ENCODE measurements around the gene SLC4A7.

The SLC4A7 gene

DNA sequence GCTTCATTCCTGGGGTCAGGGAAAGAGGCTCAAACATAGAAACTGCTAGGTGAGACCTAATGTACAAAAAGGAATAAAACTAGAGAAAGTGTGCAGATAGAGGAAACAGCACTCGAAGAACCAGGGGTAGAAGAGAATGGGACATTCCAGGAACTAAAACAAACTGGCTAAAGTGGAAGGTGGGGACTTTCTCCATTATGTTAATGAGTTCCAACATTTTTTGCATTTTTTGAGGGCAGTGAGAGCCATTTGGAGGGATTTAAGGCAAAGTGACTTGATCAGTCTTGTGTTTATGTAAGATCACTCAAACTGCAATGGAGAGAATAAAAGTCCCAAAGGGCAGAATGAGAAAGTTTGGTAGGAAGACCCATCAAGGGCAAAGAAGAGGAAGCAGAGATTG, 20.6 kb upstream of the SLC4A7 start:
- no peaks in the 10 kb centered on the region for H4K20me1 ChIP-seq (ENCODE audit: control insufficient read depth, insufficient read depth, low read depth, low read length)
- H3K4me3 ChIP-seq (ENCODE audit: low read length): no peak overlapping the region
- H3K79me2 ChIP-seq (ENCODE audit: control insufficient read depth, low read length): no peaks in the 10 kb centered on the region
- no peaks in the 10 kb centered on the region for H3K36me3 ChIP-seq (ENCODE audit: control insufficient read depth, low read length)
- H3K9me3 ChIP-seq (ENCODE audit: control insufficient read depth, insufficient read depth, low read length): no peaks in the 10 kb centered on the region
- no peaks in the 10 kb centered on the region for H3K9me2 ChIP-seq (replicated peaks; ENCODE audit: control insufficient read depth, low read length)
- no peaks in the 10 kb centered on the region for H3K27me3 ChIP-seq (ENCODE audit: control insufficient read depth, low read length)
- TF ChIP-seq, protein P1, sequence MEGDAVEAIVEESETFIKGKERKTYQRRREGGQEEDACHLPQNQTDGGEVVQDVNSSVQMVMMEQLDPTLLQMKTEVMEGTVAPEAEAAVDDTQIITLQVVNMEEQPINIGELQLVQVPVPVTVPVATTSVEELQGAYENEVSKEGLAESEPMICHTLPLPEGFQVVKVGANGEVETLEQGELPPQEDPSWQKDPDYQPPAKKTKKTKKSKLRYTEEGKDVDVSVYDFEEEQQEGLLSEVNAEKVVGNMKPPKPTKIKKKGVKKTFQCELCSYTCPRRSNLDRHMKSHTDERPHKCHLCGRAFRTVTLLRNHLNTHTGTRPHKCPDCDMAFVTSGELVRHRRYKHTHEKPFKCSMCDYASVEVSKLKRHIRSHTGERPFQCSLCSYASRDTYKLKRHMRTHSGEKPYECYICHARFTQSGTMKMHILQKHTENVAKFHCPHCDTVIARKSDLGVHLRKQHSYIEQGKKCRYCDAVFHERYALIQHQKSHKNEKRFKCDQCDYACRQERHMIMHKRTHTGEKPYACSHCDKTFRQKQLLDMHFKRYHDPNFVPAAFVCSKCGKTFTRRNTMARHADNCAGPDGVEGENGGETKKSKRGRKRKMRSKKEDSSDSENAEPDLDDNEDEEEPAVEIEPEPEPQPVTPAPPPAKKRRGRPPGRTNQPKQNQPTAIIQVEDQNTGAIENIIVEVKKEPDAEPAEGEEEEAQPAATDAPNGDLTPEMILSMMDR (IDR thresholded peaks at IDR 0.05; ENCODE audit: low read depth, low read length, poor library complexity, severe bottlenecking): no peak
- no peak for TF ChIP-seq EZH2phosphoT487 (IDR thresholded peaks at IDR 0.05; ENCODE audit: borderline replicate concordance, low read length)
- H3F3A ChIP-seq (ENCODE audit: control insufficient read depth, insufficient read depth): no peaks in the 10 kb centered on the region
- H3K27ac ChIP-seq (ENCODE audit: low read depth, low read length): no peak overlapping the region
- no peaks in the 10 kb centered on the region for H3K4me1 ChIP-seq (ENCODE audit: control insufficient read depth, low read length)
- H3K4me2 ChIP-seq (ENCODE audit: low read length): no peak overlapping the region

- Histone ChIP-seq H3K9me2 (replicated peaks; ENCODE audit: control insufficient read depth, low read length) (no peaks in the 10 kb centered on the region), H4K20me1 (ENCODE audit: control insufficient read depth, insufficient read depth, low read depth, low read length) (no peaks in the 10 kb centered on the region), H3K4me1 (ENCODE audit: control insufficient read depth, low read length) (no peaks in the 10 kb centered on the region), H3K4me2 (ENCODE audit: low read length) (no peak overlapping the region), H3F3A (ENCODE audit: control insufficient read depth, insufficient read depth) (no peaks in the 10 kb centered on the region), H3K4me3 (ENCODE audit: low read length) (no peak overlapping the region), H3K27ac (ENCODE audit: low read depth, low read length) (no peak overlapping the region), H3K27me3 (ENCODE audit: control insufficient read depth, low read length) (no peaks in the 10 kb centered on the region), H3K9me3 (ENCODE audit: control insufficient read depth, insufficient read depth, low read length) (no peaks in the 10 kb centered on the region), H3K79me2 (ENCODE audit: control insufficient read depth, low read length) (no peaks in the 10 kb centered on the region), H3K36me3 (ENCODE audit: control insufficient read depth, low read length) (no peaks in the 10 kb centered on the region)
- TF ChIP-seq EZH2phosphoT487 (IDR thresholded peaks at IDR 0.05; ENCODE audit: borderline replicate concordance, low read length): no peak
- TF ChIP-seq, protein P1 (IDR thresholded peaks at IDR 0.05; ENCODE audit: low read depth, low read length, poor library complexity, severe bottlenecking): no peak
These were observed 19.3 kb upstream of the SLC4A7 start for GRCh38 chr3:27503526-27503925.

DNA sequence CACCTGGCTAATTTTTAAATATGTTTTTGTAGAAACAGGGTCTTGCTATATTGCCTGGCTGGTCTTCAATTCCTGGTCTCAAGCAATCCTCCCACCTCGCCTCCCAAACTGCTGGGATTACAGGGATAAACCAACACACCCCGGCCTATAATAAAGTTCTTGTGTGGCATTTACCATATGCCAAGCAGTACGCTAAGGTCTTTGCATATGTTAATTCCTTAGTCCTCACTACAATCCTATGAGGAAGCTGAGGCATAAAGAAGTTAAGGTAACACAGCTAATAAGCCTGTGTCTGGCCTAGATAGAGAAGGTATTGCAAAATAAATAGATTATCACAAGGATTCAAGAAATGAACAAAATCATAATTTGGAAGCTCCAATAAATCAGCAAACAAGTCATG, 17.6 kb upstream of the SLC4A7 start:
- H3K27ac ChIP-seq (ENCODE audit: low read depth, low read length): no peak overlapping the region
- TF ChIP-seq EZH2phosphoT487 (IDR thresholded peaks at IDR 0.05; ENCODE audit: borderline replicate concordance, low read length): no peak
- TF ChIP-seq, protein P1 (IDR thresholded peaks at IDR 0.05; ENCODE audit: low read depth, low read length, poor library complexity, severe bottlenecking): no peak
- no peaks in the 10 kb centered on the region for H3K9me2 ChIP-seq (replicated peaks; ENCODE audit: control insufficient read depth, low read length)
- H3K4me3 ChIP-seq (ENCODE audit: low read length): no peak overlapping the region
- H3F3A ChIP-seq (ENCODE audit: control insufficient read depth, insufficient read depth): no peaks in the 10 kb centered on the region
- H4K20me1 ChIP-seq (ENCODE audit: control insufficient read depth, insufficient read depth, low read depth, low read length): no peaks in the 10 kb centered on the region
- H3K36me3 ChIP-seq (ENCODE audit: control insufficient read depth, low read length): no peaks in the 10 kb centered on the region
- H3K27me3 ChIP-seq (ENCODE audit: control insufficient read depth, low read length): no peaks in the 10 kb centered on the region
- no peaks in the 10 kb centered on the region for H3K4me1 ChIP-seq (ENCODE audit: control insufficient read depth, low read length)
- H3K4me2 ChIP-seq (ENCODE audit: low read length): no peak overlapping the region
- no peaks in the 10 kb centered on the region for H3K9me3 ChIP-seq (ENCODE audit: control insufficient read depth, insufficient read depth, low read length)
- no peaks in the 10 kb centered on the region for H3K79me2 ChIP-seq (ENCODE audit: control insufficient read depth, low read length)

DNA sequence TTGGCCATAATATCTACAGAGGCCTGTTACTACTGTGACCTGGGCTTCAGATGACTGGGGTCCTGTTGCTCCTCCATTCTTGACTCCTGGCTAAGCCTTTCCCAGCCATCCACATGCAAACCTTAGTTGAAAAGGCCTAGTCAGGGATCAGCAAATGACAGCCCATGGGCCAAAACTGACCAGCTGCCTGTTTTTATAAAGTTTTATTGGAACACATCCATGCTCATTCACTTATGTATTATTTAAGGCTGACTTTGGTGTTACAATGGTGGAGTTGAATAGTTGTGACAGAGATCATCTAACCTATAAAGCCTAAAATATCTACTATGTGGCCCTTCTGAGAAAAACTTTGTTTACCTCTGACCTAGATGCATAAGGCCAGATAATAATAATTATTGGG, 16.8 kb upstream of the SLC4A7 start:
- Histone ChIP-seq H3K36me3 (ENCODE audit: control insufficient read depth, low read length) (no peaks in the 10 kb centered on the region), H3K27ac (ENCODE audit: low read depth, low read length) (no peak overlapping the region), H3K4me2 (ENCODE audit: low read length) (no peak overlapping the region), H3K9me3 (ENCODE audit: control insufficient read depth, insufficient read depth, low read length) (no peaks in the 10 kb centered on the region), H4K20me1 (ENCODE audit: control insufficient read depth, insufficient read depth, low read depth, low read length) (no peaks in the 10 kb centered on the region), H3F3A (ENCODE audit: control insufficient read depth, insufficient read depth) (no peaks in the 10 kb centered on the region), H3K4me1 (ENCODE audit: control insufficient read depth, low read length) (no peaks in the 10 kb centered on the region), H3K79me2 (ENCODE audit: control insufficient read depth, low read length) (no peaks in the 10 kb centered on the region), H3K9me2 (replicated peaks; ENCODE audit: control insufficient read depth, low read length) (no peaks in the 10 kb centered on the region), H3K4me3 (ENCODE audit: low read length) (no peak overlapping the region), H3K27me3 (ENCODE audit: control insufficient read depth, low read length) (no peaks in the 10 kb centered on the region)
- no peak for TF ChIP-seq EZH2phosphoT487 (IDR thresholded peaks at IDR 0.05; ENCODE audit: borderline replicate concordance, low read length)
- TF ChIP-seq, protein P1 (IDR thresholded peaks at IDR 0.05; ENCODE audit: low read depth, low read length, poor library complexity, severe bottlenecking): no peak

Measured in DOHH2 (cell line).